ENCODE measurements around the gene THRB.

The THRB gene

GRCh38 chr3:24111711-24112110 lies 382.9 kb downstream of the THRB start:
- Histone ChIP-seq H3K36me3 (ENCODE audit: insufficient read depth, low read length) (no peaks in the 10 kb centered on the region), H2AFZ (ENCODE audit: low read length) (no peak overlapping the region), H4K20me1 (ENCODE audit: insufficient read depth, low read length, poor library complexity, severe bottlenecking) (no peaks in the 10 kb centered on the region), H3K4me3 (ENCODE audit: low read length, poor library complexity, severe bottlenecking) (no peak overlapping the region), H3K9ac (ENCODE audit: low read depth, low read length, poor library complexity, severe bottlenecking) (no peak overlapping the region), H3K27me3 (ENCODE audit: insufficient read depth, low read length, poor library complexity, severe bottlenecking) (no peaks in the 10 kb centered on the region), H3K9me2 (replicated peaks; ENCODE audit: low read depth, low read length) (no peaks in the 10 kb centered on the region), H3K4me1 (ENCODE audit: insufficient read depth, low read length, poor library complexity, severe bottlenecking) (no peaks in the 10 kb centered on the region), H3K79me2 (ENCODE audit: insufficient read depth, low read length) (no peaks in the 10 kb centered on the region), H3F3A (ENCODE audit: low read depth) (no peaks in the 10 kb centered on the region), H3K4me2 (ENCODE audit: low read depth, low read length, poor library complexity, severe bottlenecking) (no peak overlapping the region), H3K9me3 (ENCODE audit: insufficient read depth, low read depth, low read length) (no peaks in the 10 kb centered on the region)
- no peak for TF ChIP-seq EZH2phosphoT487 (IDR thresholded peaks at IDR 0.05; ENCODE audit: borderline replicate concordance)
- no peak for TF ChIP-seq CTCF (conservative IDR thresholded peaks at IDR 0.05; ENCODE audit: low read length)

GRCh38 chr3:24110051-24110450 lies 384.6 kb downstream of the THRB start:
- H3K9ac ChIP-seq (ENCODE audit: low read depth, low read length, poor library complexity, severe bottlenecking) = no peak overlapping the region
- H2AFZ ChIP-seq (ENCODE audit: low read length) = no peak overlapping the region
- H3K4me3 ChIP-seq (ENCODE audit: low read length, poor library complexity, severe bottlenecking) = no peak overlapping the region
- no peaks in the 10 kb centered on the region for H4K20me1 ChIP-seq (ENCODE audit: insufficient read depth, low read length, poor library complexity, severe bottlenecking)
- no peaks in the 10 kb centered on the region for H3K27me3 ChIP-seq (ENCODE audit: insufficient read depth, low read length, poor library complexity, severe bottlenecking)
- H3K9me3 ChIP-seq (ENCODE audit: insufficient read depth, low read depth, low read length) = no peaks in the 10 kb centered on the region
- H3K4me2 ChIP-seq (ENCODE audit: low read depth, low read length, poor library complexity, severe bottlenecking) = no peak overlapping the region
- no peaks in the 10 kb centered on the region for H3K79me2 ChIP-seq (ENCODE audit: insufficient read depth, low read length)
- H3K36me3 ChIP-seq (ENCODE audit: insufficient read depth, low read length) = no peaks in the 10 kb centered on the region
- no peaks in the 10 kb centered on the region for H3K4me1 ChIP-seq (ENCODE audit: insufficient read depth, low read length, poor library complexity, severe bottlenecking)
- no peaks in the 10 kb centered on the region for H3K9me2 ChIP-seq (replicated peaks; ENCODE audit: low read depth, low read length)
- TF ChIP-seq EZH2phosphoT487 (IDR thresholded peaks at IDR 0.05; ENCODE audit: borderline replicate concordance) (no peak), CTCF (conservative IDR thresholded peaks at IDR 0.05; ENCODE audit: low read length) (no peak)
- H3F3A ChIP-seq (ENCODE audit: low read depth) = no peaks in the 10 kb centered on the region

- H3K4me1 ChIP-seq (ENCODE audit: insufficient read depth, low read length, poor library complexity, severe bottlenecking) = no peaks in the 10 kb centered on the region
Observed at GRCh38 chr3:24101676-24102168, 392.9 kb downstream of the THRB start.

More at GRCh38 chr3:24101676-24102168, 392.9 kb downstream of the THRB start:
- Histone ChIP-seq H3K27me3 (ENCODE audit: insufficient read depth, low read length, poor library complexity, severe bottlenecking) (no peaks in the 10 kb centered on the region), H3K4me2 (ENCODE audit: low read depth, low read length, poor library complexity, severe bottlenecking) (no peak overlapping the region), H3K9me2 (replicated peaks; ENCODE audit: low read depth, low read length) (no peaks in the 10 kb centered on the region), H2AFZ (ENCODE audit: low read length) (no peak overlapping the region), H3K9ac (ENCODE audit: low read depth, low read length, poor library complexity, severe bottlenecking) (no peak overlapping the region), H3K4me3 (ENCODE audit: low read length, poor library complexity, severe bottlenecking) (no peak overlapping the region), H3K36me3 (ENCODE audit: insufficient read depth, low read length) (no peaks in the 10 kb centered on the region), H3K79me2 (ENCODE audit: insufficient read depth, low read length) (no peaks in the 10 kb centered on the region), H3F3A (ENCODE audit: low read depth) (no peaks in the 10 kb centered on the region), H4K20me1 (ENCODE audit: insufficient read depth, low read length, poor library complexity, severe bottlenecking) (no peaks in the 10 kb centered on the region), H3K9me3 (ENCODE audit: insufficient read depth, low read depth, low read length) (no peaks in the 10 kb centered on the region)
- TF ChIP-seq CTCF (conservative IDR thresholded peaks at IDR 0.05; ENCODE audit: low read length) (no peak), EZH2phosphoT487 (IDR thresholded peaks at IDR 0.05; ENCODE audit: borderline replicate concordance) (no peak)

Measured in Loucy (cell line).